Measurements from ENCODE around the gene KIAA1958. TPM values are rescaled to one million over a fixed set of nuclear protein-coding genes. Genes with fewer than 3 reads are reported as not detected.

KIAA1958 gene
- total and polyA plus RNA-seq, 10 of the 15 experiments (the other 5 are each of a cell fraction or from before 2014, with no cell fraction given): 0.53 to 8.7 (median 4.0) TPM

DNA sequence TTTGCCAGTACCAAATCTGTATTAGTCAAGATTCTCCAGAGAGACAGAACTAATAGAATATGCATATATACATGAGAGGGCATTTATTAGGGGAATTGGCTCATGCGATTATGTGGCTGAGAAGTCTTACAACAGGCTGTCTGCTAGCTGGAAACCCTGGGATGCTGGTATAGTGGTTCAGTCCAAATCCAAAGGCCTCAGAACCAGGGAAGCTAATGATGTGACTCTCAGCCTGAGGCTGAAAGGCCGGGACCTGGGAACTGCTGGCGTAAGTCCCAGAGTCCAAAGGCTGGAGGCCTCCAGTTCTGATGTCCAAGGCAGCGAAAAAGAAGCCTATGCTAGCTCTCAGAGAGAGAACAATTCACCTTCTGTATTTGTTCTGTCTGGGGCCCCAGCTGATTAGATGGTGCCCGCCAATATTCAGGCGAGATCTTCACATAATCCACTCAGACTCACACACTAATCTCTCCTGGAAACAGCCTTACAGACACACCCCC, 84.1 kb downstream of the KIAA1958 start:
- Histone ChIP-seq H3K79me2 (ENCODE audit: control insufficient read depth, insufficient read depth, low read length) (no peaks in the 10 kb centered on the region; the same call in 1 of the 2 replicates), H3K27me3 (replicated peaks in 1 of 2; ENCODE audit: control insufficient read depth in 2 of 2, insufficient read depth in 2 of 2, low read length in 1 of 2) (no peaks in the 10 kb centered on the region), H4K20me1 (ENCODE audit: control insufficient read depth, insufficient read depth) (no peaks in the 10 kb centered on the region), H3K4me3 (no peak overlapping the region), H3K36me3 (ENCODE audit: control insufficient read depth in 2 of 2, insufficient read depth in 2 of 2, low read length in 1 of 2) (peaks cover 0 to 2% of the 10 kb centered on the region in 2 experiments; a peak in 3 of 4 replicates), H3K27ac (ENCODE audit: control insufficient read depth, insufficient read depth) (no peak overlapping the region), H3K9me3 (replicated peaks; ENCODE audit: control insufficient read depth, insufficient read depth, low read length) (no peaks in the 10 kb centered on the region), H3K4me2 (ENCODE audit: control insufficient read depth, insufficient read depth) (no peak overlapping the region), H3K9ac (ENCODE audit: control insufficient read depth, insufficient read depth, low read length) (no peak overlapping the region), H3K4me1 (ENCODE audit: control insufficient read depth, insufficient read depth, low read length) (peaks cover 4% of the 10 kb centered on the region; the same call in 1 of the 2 replicates), H2AFZ (ENCODE audit: control insufficient read depth, low read depth, low read length) (no peak overlapping the region)
- 96% methylated on average over 6 of the region's 6 CpGs for WGBS (ENCODE audit: insufficient coverage, insufficient replicate concordance, low lambda C conversion rate, missing lambda C conversion rate)
- no peak for FAIRE-seq
- SMC1A ChIA-PET (ENCODE audit: uncharacterized antibody, unreplicated experiment): no interaction called here
- CTCF ChIA-PET: no interaction called here
- no peak for TF ChIP-seq PAX8 (IDR thresholded peaks at IDR 0.05)
- TF ChIP-seq CEBPB (IDR thresholded peaks at IDR 0.05; ENCODE audit: borderline replicate concordance in 1 of 2, low read depth in 2 of 2, low read length in 2 of 2): no peak
- no peak for TF ChIP-seq ZNF217 (IDR thresholded peaks at IDR 0.05)
- TF ChIP-seq SREBF2 (IDR thresholded peaks at IDR 0.05; ENCODE audit: low read length): no peak
- no peak for TF ChIP-seq RELB (IDR thresholded peaks at IDR 0.05; ENCODE audit: low read depth)
- TF ChIP-seq, protein P1, sequence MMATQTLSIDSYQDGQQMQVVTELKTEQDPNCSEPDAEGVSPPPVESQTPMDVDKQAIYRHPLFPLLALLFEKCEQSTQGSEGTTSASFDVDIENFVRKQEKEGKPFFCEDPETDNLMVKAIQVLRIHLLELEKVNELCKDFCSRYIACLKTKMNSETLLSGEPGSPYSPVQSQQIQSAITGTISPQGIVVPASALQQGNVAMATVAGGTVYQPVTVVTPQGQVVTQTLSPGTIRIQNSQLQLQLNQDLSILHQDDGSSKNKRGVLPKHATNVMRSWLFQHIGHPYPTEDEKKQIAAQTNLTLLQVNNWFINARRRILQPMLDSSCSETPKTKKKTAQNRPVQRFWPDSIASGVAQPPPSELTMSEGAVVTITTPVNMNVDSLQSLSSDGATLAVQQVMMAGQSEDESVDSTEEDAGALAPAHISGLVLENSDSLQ (IDR thresholded peaks at IDR 0.05): no peak
- no peak for TF ChIP-seq PML (IDR thresholded peaks at IDR 0.05; ENCODE audit: low read length)
- no peak for TF ChIP-seq CHD1 (IDR thresholded peaks at IDR 0.05; ENCODE audit: low read depth, low read length)
- no peak for ATAC-seq
- RAD21 ChIA-PET (ENCODE audit: unreplicated experiment): no interaction called here
- in situ Hi-C loops (cut with MboI): no loop called here
- intact Hi-C loops (cut with micrococcal nuclease; ENCODE audit: unreplicated experiment): no loop called here
- no peak for DNase-seq (ENCODE audit: low read depth, low spot score)
- POLR2A ChIA-PET: no interaction called here
- BruUV-seq (replicated peaks): no TSS peak

Data from GM12878 (cell line).